Measurements from ENCODE around the gene RPS15. TPM values are rescaled to one million over a fixed set of nuclear protein-coding genes. Genes with fewer than 3 reads are reported as not detected.
A peak's percentile ranks its signal among the peaks of the same experiment; 100 is the strongest.

Gene RPS15
- total RNA-seq, 4 donors from 2014 or later = 1,297 to 2,978 (median 2,171) TPM

GRCh38 chr19:1447504-1447903 lies 9.3 kb downstream of the RPS15 start:
- H3K9me3 ChIP-seq = no peaks in the 10 kb centered on the region
- peaks cover 13 to 74% (median 68%) of the 10 kb centered on the region in 4 donors for H3K27me3 ChIP-seq
- no peak overlapping the region for H3K4me3 ChIP-seq
- intact Hi-C loops (cut with DNase I) = loop anchor here (10.0 kb wide), 1 partner anchor 67 kb away; the partner anchor contains the start of gene ADAMTSL5
- no peak for DNase-seq (ENCODE audit: extremely low spot score)
- no peak for TF ChIP-seq EP300 (IDR thresholded peaks at IDR 0.05)
- no peak for TF ChIP-seq POLR2AphosphoS5 (IDR thresholded peaks at IDR 0.05)
- TF ChIP-seq, protein P1, sequence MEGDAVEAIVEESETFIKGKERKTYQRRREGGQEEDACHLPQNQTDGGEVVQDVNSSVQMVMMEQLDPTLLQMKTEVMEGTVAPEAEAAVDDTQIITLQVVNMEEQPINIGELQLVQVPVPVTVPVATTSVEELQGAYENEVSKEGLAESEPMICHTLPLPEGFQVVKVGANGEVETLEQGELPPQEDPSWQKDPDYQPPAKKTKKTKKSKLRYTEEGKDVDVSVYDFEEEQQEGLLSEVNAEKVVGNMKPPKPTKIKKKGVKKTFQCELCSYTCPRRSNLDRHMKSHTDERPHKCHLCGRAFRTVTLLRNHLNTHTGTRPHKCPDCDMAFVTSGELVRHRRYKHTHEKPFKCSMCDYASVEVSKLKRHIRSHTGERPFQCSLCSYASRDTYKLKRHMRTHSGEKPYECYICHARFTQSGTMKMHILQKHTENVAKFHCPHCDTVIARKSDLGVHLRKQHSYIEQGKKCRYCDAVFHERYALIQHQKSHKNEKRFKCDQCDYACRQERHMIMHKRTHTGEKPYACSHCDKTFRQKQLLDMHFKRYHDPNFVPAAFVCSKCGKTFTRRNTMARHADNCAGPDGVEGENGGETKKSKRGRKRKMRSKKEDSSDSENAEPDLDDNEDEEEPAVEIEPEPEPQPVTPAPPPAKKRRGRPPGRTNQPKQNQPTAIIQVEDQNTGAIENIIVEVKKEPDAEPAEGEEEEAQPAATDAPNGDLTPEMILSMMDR (IDR thresholded peaks at IDR 0.05) = no peak
- no peak for TF ChIP-seq POLR2A (IDR thresholded peaks at IDR 0.05; ENCODE audit: low read depth)
- WGBS = 50% methylated on average over 4 of the region's 4 CpGs
- no peak overlapping the region for H3K27ac ChIP-seq (replicated peaks in 1 of 4)
- peaks cover 25 to 47% (median 41%) of the 10 kb centered on the region in 4 donors for H3K4me1 ChIP-seq
- H3K36me3 ChIP-seq = peaks cover 0 to 5% (median 4%) of the 10 kb centered on the region in 4 donors

DNA sequence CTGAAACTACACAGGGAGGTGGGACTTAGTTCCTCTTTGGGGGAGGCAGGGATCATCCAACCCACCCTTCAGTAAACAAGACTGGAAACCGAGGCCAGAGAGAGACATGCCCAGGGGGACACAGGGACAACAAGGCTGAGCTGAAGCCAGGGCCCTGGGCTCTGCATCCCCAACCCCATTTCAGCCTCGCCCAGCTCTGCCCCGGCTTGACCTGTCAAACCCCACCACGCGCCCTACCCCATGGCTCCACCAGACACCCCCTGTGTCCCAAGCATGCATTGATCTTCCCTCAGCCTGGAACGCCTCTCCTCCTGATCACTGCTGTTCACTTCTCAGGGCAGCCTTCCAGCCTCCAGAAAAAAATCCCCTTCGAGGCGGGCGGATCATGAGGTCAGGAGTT lies 9.7 kb downstream of the RPS15 start:
- H3K36me3 ChIP-seq = peaks cover 0 to under 1% (median under 1%) of the 10 kb centered on the region in 4 donors
- TF ChIP-seq EP300 (IDR thresholded peaks at IDR 0.05) (no peak), POLR2AphosphoS5 (IDR thresholded peaks at IDR 0.05) (no peak), POLR2A (IDR thresholded peaks at IDR 0.05; ENCODE audit: low read depth) (no peak)
- TF ChIP-seq, protein P1 (IDR thresholded peaks at IDR 0.05) = no peak
- WGBS = 87% methylated on average over 9 of the region's 9 CpGs
- H3K27ac ChIP-seq (replicated peaks in 1 of 4) = no peak overlapping the region
- intact Hi-C loops (cut with DNase I) = loop anchor here (10.0 kb wide), 1 partner anchor 67 kb away; the partner anchor contains the start of gene ADAMTSL5
- H3K4me3 ChIP-seq = no peak overlapping the region
- no peaks in the 10 kb centered on the region for H3K9me3 ChIP-seq
- peaks cover 25 to 50% (median 45%) of the 10 kb centered on the region in 4 donors for H3K4me1 ChIP-seq
- H3K27me3 ChIP-seq = peaks cover 13 to 78% (median 73%) of the 10 kb centered on the region in 4 donors
- no peak for DNase-seq (ENCODE audit: extremely low spot score)

GRCh38 chr19:1449467-1450442 lies 11.6 kb downstream of the RPS15 start, which contains the start of gene APC2:
TSS of gene APC2 (plus strand) at chr19:1450121. CDS start at chr19:1453002, 2,881 bp downstream.
- peaks cover 25 to 61% (median 54%) of the 10 kb centered on the region in 4 donors for H3K4me1 ChIP-seq
- no peak for DNase-seq (ENCODE audit: extremely low spot score)
- H3K27ac ChIP-seq (replicated peaks in 1 of 4) = no peak within 1 kb of the TSS
- H3K27me3 ChIP-seq = peaks cover 13 to 97% (median 88%) of the 10 kb centered on the region in 4 donors
- intact Hi-C loops (cut with DNase I) = loop anchor here (10.0 kb wide), 1 partner anchor 65 kb away; the partner anchor contains the start of gene ADAMTSL5
- H3K36me3 ChIP-seq = no peaks in the 10 kb centered on the region
- H3K9me3 ChIP-seq = no peaks in the 10 kb centered on the region
- peak within 1 kb of the TSS in 1 of 4 donors; percentile 9 for H3K4me3 ChIP-seq
- TF ChIP-seq, protein P1 (IDR thresholded peaks at IDR 0.05) = no peak
- whole genome bisulfite sequencing = 10% methylated on average over 7 of the region's 74 CpGs

DNA sequence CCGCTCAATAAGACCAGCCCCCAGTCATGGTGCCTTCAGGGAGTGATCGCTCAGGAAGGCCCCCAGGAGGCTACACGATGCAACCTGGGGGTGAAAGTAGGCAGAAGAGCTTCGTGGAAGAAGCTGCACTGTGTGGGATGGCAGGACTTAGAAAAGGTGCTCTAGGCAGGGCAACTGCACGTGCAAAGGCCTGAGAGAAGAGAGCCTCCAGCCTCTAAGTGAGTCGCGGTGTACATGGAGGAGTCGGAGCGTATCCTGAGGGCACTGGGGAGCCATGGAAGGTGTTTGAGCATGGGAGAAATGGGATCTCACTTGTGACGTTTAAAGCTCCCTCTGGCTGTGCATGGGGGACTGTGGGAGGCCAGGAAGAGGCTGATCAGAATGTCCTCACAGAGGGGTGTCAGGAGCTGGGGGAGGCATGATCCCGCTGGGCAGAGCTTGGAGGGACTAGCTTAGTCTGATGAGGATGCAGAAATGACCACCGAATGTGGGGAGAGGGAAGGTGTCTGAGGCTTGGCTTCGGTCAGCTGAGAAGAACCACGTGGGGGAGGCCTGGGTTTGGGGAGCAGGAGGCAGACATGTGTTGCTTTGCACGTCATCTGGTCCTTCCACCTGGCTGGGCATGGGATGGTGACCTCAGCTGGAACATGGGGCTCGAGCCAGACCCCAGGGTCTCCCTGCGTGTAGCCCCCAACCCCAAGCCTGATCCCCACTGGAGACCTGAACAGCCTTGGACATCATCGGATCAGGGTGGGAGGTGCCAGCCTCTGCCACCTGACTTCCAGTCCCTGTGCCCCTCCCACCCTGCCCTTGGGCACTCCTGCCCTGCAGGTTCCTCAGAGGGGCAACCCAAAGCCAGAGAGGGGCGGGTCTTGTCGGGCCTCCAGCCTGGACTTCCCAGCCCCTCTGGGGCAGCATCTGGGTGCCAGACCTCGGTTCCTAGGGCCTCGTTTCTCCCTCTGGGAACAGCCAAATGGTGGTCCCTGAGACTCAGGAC lies 12.8 kb downstream of the RPS15 start:
- H3K4me3 ChIP-seq = no peak overlapping the region
- H3K4me1 ChIP-seq = peaks cover 19 to 60% (median 54%) of the 10 kb centered on the region in 4 donors
- 65% methylated on average over 18 of the region's 22 CpGs for WGBS
- no peak for DNase-seq (ENCODE audit: extremely low spot score)
- H3K9me3 ChIP-seq = no peaks in the 10 kb centered on the region
- H3K36me3 ChIP-seq = no peaks in the 10 kb centered on the region
- intact Hi-C loops (cut with DNase I) = no loop called here
- H3K27me3 ChIP-seq = peaks cover 13 to 100% (median 92%) of the 10 kb centered on the region in 4 donors
- TF ChIP-seq EP300 (IDR thresholded peaks at IDR 0.05) = no peak
- TF ChIP-seq POLR2AphosphoS5 (IDR thresholded peaks at IDR 0.05) = no peak
- TF ChIP-seq, protein P1 (IDR thresholded peaks at IDR 0.05) = no peak
- TF ChIP-seq POLR2A (IDR thresholded peaks at IDR 0.05; ENCODE audit: low read depth) = no peak
- H3K27ac ChIP-seq (replicated peaks in 1 of 4) = no peak overlapping the region

All from esophagus muscularis mucosa (tissue), 4 donors.